CD4-positive, alpha-beta T cell treated with Interleukin-2 at 100 ng/mL for 4 hours (primary cell): ENCODE data around the gene CRYM.

Source experiments
- DNase-seq: peaks from one replicate; pipeline ENCODE4 v3.0.0-alpha.2; 2020; ENCODE audit warnings: low spot score

CRYM gene

GRCh38 chr16:21244518-21245215 lies 33.4 kb downstream of the CRYM start:
- DNase-seq: no peak

- DNase-seq: no peak
Measured at GRCh38 chr16:21242756-21243155, 35.3 kb downstream of the CRYM start.

GRCh38 chr16:21239646-21240045 lies 38.4 kb downstream of the CRYM start:
- DNase-seq: no peak

GRCh38 chr16:21236831-21237230 lies 41.3 kb downstream of the CRYM start:
- no peak for DNase-seq

- no peak for DNase-seq
Measured at GRCh38 chr16:21235199-21235585, 42.9 kb downstream of the CRYM start.

GRCh38 chr16:21233521-21234150 lies 44.5 kb downstream of the CRYM start, which contains the start of gene ANKS4B:
Gene ANKS4B (plus strand): TSS chr16:21233699. CDS start chr16:21233738, 39 bp downstream.
- DNase-seq: no peak

- no peak for DNase-seq
Measured at GRCh38 chr16:21233045-21233520, 45.0 kb downstream of the CRYM start.

- no peak for DNase-seq
Measured at GRCh38 chr16:21228361-21228872, 49.7 kb downstream of the CRYM start.

- DNase-seq: no peak
Measured at GRCh38 chr16:21227866-21228265, 50.2 kb downstream of the CRYM start.

- DNase-seq: no peak
Measured at GRCh38 chr16:21226749-21227148, 51.3 kb downstream of the CRYM start.

- DNase-seq: no peak
Measured at GRCh38 chr16:21224800-21225199, 53.3 kb downstream of the CRYM start.

GRCh38 chr16:21223787-21224186 lies 54.3 kb downstream of the CRYM start:
- DNase-seq: no peak

GRCh38 chr16:21222495-21223337 lies 55.4 kb downstream of the CRYM start:
- no peak for DNase-seq

- no peak for DNase-seq
Measured at GRCh38 chr16:21219551-21219950, 58.5 kb downstream of the CRYM start.

GRCh38 chr16:21218153-21218552 lies 59.9 kb downstream of the CRYM start:
- no peak for DNase-seq

- DNase-seq: no peak
Measured at GRCh38 chr16:21217121-21217520, 61.0 kb downstream of the CRYM start.

GRCh38 chr16:21214086-21214485 lies 64.0 kb downstream of the CRYM start:
- DNase-seq: no peak

GRCh38 chr16:21211486-21211885 lies 66.6 kb downstream of the CRYM start, which contains the start of gene ZP2:
Gene ZP2 (minus strand): TSS chr16:21211574. CDS start chr16:21211547, 27 bp downstream.
- no peak for DNase-seq
